SK-N-SH (cell line): ENCODE measurements around the gene WSCD1. TPM values are rescaled to one million over a fixed set of nuclear protein-coding genes. Genes with fewer than 3 reads are reported as not detected.

Source experiments
- CTCF ChIA-PET: fragments of 300-600, 350-600 bp; formaldehyde crosslinking; extraction: SDS; loops from one replicate; lab custom pipeline; 2021; lab: Yijun Ruan, JAX
- POLR2A ChIA-PET: fragments of 350-600 bp; sonication (Branson Sonifier 250); formaldehyde crosslinking; extraction: SDS; loops from one replicate; lab custom pipeline; 2020; ENCODE audit warnings: antibody characterized with exemption, inconsistent platforms; lab: Yijun Ruan, JAX
- DNase-seq: peaks from one replicate; pipeline ENCODE4 v3.0.0; 2012
- H2AFZ ChIP-seq: fragments of 200-600 bp; sonication (generic); 2 replicates; pipeline ENCODE4 v1.8.1; 2016; ENCODE audit warnings: antibody characterized with exemption, mild to moderate bottlenecking, low read depth
- H3F3A ChIP-seq: fragments of 200-600 bp; sonication (generic); replicated peaks from 2 replicates; pipeline ENCODE3; 2016; ENCODE audit warnings: antibody characterized with exemption, mild to moderate bottlenecking; ENCODE audit not compliant: insufficient read depth
- H3K27ac ChIP-seq, 2 experiments: fragments of 200-500 bp in 1 of 2; fragments of 200-600 bp in 1 of 2; sonication (Bioruptor generic) in 1 of 2; sonication (generic), shearing (Covaris generic) in 1 of 2; 2 replicates each; pipeline versions ENCODE4 v1.5.1 to v1.6.1; 2014 to 2016; ENCODE audit warnings: low read depth in 2 of 2, inconsistent platforms in 1 of 2, low read length in 1 of 2, mild to moderate bottlenecking in 1 of 2, mixed read lengths in 1 of 2
- H3K27me3 ChIP-seq: fragments of 200-600 bp; sonication (generic), shearing (Covaris generic); 2 replicates; pipeline ENCODE4 v1.6.1; 2016; ENCODE audit warnings: mixed run types; ENCODE audit not compliant: insufficient read depth
- H3K36me3 ChIP-seq, 2 experiments: fragments of 200-500 bp in 1 of 2; fragments of 200-600 bp in 1 of 2; sonication (Bioruptor generic) in 1 of 2; sonication (generic) in 1 of 2; replicated peaks in 1 of 2; 2 replicates each; pipeline versions ENCODE3 to v1.5.1; 2014 to 2016; ENCODE audit warnings: low read length in 1 of 2, mild to moderate bottlenecking in 1 of 2; ENCODE audit not compliant: insufficient read depth in 2 of 2, control insufficient read depth in 1 of 2
- H3K4me1 ChIP-seq, 2 experiments: fragments of 200-500 bp in 1 of 2; fragments of 200-600 bp in 1 of 2; sonication (Bioruptor generic) in 1 of 2; sonication (generic), shearing (Covaris generic) in 1 of 2; 2 replicates each; pipeline versions ENCODE4 v1.5.1 to v1.6.1; 2014 to 2016; ENCODE audit warnings: low read depth in 1 of 2, low read length in 1 of 2, mixed run types in 1 of 2; ENCODE audit not compliant: insufficient read depth in 2 of 2, control insufficient read depth in 1 of 2
- H3K4me2 ChIP-seq: fragments of 200-600 bp; sonication (generic), shearing (Covaris generic); 2 replicates; pipeline ENCODE4 v1.6.1; 2017; ENCODE audit warnings: mixed run types
- H3K4me3 ChIP-seq, 2 experiments: fragments of 200-500 bp in 1 of 2; fragments of 200-600 bp in 1 of 2; sonication (Bioruptor generic) in 1 of 2; sonication (generic), shearing (Covaris generic) in 1 of 2; 2 replicates each; pipeline versions ENCODE4 v1.5.1 to v1.8.1; 2014 to 2016; ENCODE audit warnings: low read depth in 2 of 2, inconsistent platforms in 1 of 2, low read length in 1 of 2, mild to moderate bottlenecking in 1 of 2, mixed read lengths in 1 of 2, moderate library complexity in 1 of 2
- H3K79me2 ChIP-seq: fragments of 200-600 bp; sonication (generic); 2 replicates; pipeline ENCODE4 v1.8.1; 2017; ENCODE audit warnings: mild to moderate bottlenecking; ENCODE audit not compliant: insufficient read depth
- H3K9ac ChIP-seq: fragments of 200-600 bp; sonication (generic); 2 replicates; pipeline ENCODE4 v1.6.1; 2017; ENCODE audit warnings: mixed run types
- H3K9me2 ChIP-seq: fragments of 200-600 bp; sonication (generic); 2 replicates; pipeline ENCODE4 v1.6.1; 2017; ENCODE audit warnings: mixed run types
- H3K9me3 ChIP-seq: fragments of 200-600 bp; sonication (generic); 2 replicates; pipeline ENCODE4 v1.6.1; 2017; ENCODE audit warnings: mixed run types, mild to moderate bottlenecking, moderate library complexity
- H4K20me1 ChIP-seq: fragments of 200-600 bp; sonication (generic); 2 replicates; pipeline ENCODE4 v1.6.1; 2017; ENCODE audit warnings: mild to moderate bottlenecking, mixed run types; ENCODE audit not compliant: insufficient read depth
- CHD2 ChIP-seq: fragments of 150-350 bp; IDR thresholded peaks from 2 replicates; pipeline ENCODE4 v1.6.1; 2018; ENCODE audit warnings: low read length; ENCODE audit not compliant: partially characterized antibody
- EP300 ChIP-seq, 2 experiments: IDR thresholded peaks; 2 replicates each; pipeline versions ENCODE4 v1.4.0 to v1.6.1; 2012; ENCODE audit warnings: borderline replicate concordance in 1 of 2, low read depth in 1 of 2, low read length in 1 of 2
- FOXJ3 ChIP-seq: sonication (generic); formaldehyde crosslinking; IDR thresholded peaks from 2 replicates; pipeline ENCODE4 v1.5.1; 2020; ENCODE audit warnings: mild to moderate bottlenecking, missing genetic modification reagents
- GABPA ChIP-seq: IDR thresholded peaks from 2 replicates; pipeline ENCODE4 v1.4.0; 2012; ENCODE audit warnings: low read depth, mild to moderate bottlenecking
- GATA2 ChIP-seq: sonication (generic); formaldehyde crosslinking; IDR thresholded peaks from 2 replicates; pipeline ENCODE4 v1.5.0; 2020; ENCODE audit warnings: mild to moderate bottlenecking, missing genetic modification reagents
- MAX ChIP-seq: IDR thresholded peaks from 2 replicates; pipeline ENCODE4 v1.4.0; 2012; ENCODE audit warnings: low read depth
- MEF2A ChIP-seq: IDR thresholded peaks from 2 replicates; pipeline ENCODE4 v1.4.0; 2012; ENCODE audit warnings: low read depth, borderline replicate concordance
- NFIC ChIP-seq: IDR thresholded peaks from 2 replicates; pipeline ENCODE4 v1.4.0; 2012; ENCODE audit warnings: borderline replicate concordance
- NRF1 ChIP-seq: IDR thresholded peaks from 2 replicates; pipeline ENCODE4 v1.6.1; 2012; ENCODE audit warnings: low read depth, mild to moderate bottlenecking, low read length
- RCOR1 ChIP-seq: fragments of 150-350 bp; IDR thresholded peaks from 2 replicates; pipeline ENCODE4 v1.6.1; 2017; ENCODE audit warnings: antibody characterized with exemption, low read length
- RXRA ChIP-seq: IDR thresholded peaks from 2 replicates; pipeline ENCODE4 v1.4.0; 2012; ENCODE audit warnings: low read depth, mild to moderate bottlenecking, borderline replicate concordance
- TEAD4 ChIP-seq: IDR thresholded peaks from 2 replicates; pipeline ENCODE4 v1.4.0; 2012; ENCODE audit warnings: mild to moderate bottlenecking, borderline replicate concordance; ENCODE audit not compliant: insufficient read depth
- WGBS: methylation state at CpG from one replicate; pipeline ENCODE4 v1.1.6; 2017; ENCODE audit warnings: low lambda C conversion rate; 5-methylcytosine and 5-hydroxymethylcytosine counted together
- polyA plus RNA-seq, 3 experiments: library from polyadenylated mRNA; depleted of rRNA; stranded (reverse); fragments of >200 nt; gene quantifications; 2 replicates each; pipeline ENCODE4 v1.2.3, GENCODE V29; 2012
- TF ChIP-seq, protein P1 (sequence below): fragments of 200-600 bp; sonication (generic); IDR thresholded peaks from 2 replicates; pipeline ENCODE4 v1.6.1; 2017; ENCODE audit warnings: antibody characterized with exemption, mild to moderate bottlenecking, moderate library complexity

WSCD1 gene
- polyA plus RNA-seq, 1 of the 3 experiments (the other 2 are of a cell fraction), result 0.03 TPM

GRCh38 chr17:6064868-6065267 is 5.3 kb upstream of the WSCD1 start:
- H3K9me3 ChIP-seq, result no peaks in the 10 kb centered on the region
- H3K36me3 ChIP-seq, result no peaks in the 10 kb centered on the region
- CTCF ChIA-PET, result no interaction called here
- no peaks in the 10 kb centered on the region for H3K79me2 ChIP-seq
- H3K27me3 ChIP-seq, result peaks cover 50% of the 10 kb centered on the region
- H3K27ac ChIP-seq, result no peak overlapping the region
- H4K20me1 ChIP-seq, result no peaks in the 10 kb centered on the region
- no peak overlapping the region for H3K4me2 ChIP-seq
- 0% methylated on average over 6 of the region's 6 CpGs for WGBS
- H2AFZ ChIP-seq, result no peak overlapping the region
- no peak for DNase-seq
- no peak overlapping the region for H3K9ac ChIP-seq
- H3F3A ChIP-seq, result no peaks in the 10 kb centered on the region
- POLR2A ChIA-PET, result no interaction called here
- no peaks in the 10 kb centered on the region for H3K9me2 ChIP-seq
- no peak for TF ChIP-seq NRF1
- TF ChIP-seq, protein P1, sequence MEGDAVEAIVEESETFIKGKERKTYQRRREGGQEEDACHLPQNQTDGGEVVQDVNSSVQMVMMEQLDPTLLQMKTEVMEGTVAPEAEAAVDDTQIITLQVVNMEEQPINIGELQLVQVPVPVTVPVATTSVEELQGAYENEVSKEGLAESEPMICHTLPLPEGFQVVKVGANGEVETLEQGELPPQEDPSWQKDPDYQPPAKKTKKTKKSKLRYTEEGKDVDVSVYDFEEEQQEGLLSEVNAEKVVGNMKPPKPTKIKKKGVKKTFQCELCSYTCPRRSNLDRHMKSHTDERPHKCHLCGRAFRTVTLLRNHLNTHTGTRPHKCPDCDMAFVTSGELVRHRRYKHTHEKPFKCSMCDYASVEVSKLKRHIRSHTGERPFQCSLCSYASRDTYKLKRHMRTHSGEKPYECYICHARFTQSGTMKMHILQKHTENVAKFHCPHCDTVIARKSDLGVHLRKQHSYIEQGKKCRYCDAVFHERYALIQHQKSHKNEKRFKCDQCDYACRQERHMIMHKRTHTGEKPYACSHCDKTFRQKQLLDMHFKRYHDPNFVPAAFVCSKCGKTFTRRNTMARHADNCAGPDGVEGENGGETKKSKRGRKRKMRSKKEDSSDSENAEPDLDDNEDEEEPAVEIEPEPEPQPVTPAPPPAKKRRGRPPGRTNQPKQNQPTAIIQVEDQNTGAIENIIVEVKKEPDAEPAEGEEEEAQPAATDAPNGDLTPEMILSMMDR, result no peak
- TF ChIP-seq GATA2 (CRISPR knock-in tag), result no peak
- H3K4me3 ChIP-seq, result no peak overlapping the region
- peaks cover 0 to 2% of the 10 kb centered on the region in 2 experiments; a peak in 1 of 4 replicates for H3K4me1 ChIP-seq

DNA sequence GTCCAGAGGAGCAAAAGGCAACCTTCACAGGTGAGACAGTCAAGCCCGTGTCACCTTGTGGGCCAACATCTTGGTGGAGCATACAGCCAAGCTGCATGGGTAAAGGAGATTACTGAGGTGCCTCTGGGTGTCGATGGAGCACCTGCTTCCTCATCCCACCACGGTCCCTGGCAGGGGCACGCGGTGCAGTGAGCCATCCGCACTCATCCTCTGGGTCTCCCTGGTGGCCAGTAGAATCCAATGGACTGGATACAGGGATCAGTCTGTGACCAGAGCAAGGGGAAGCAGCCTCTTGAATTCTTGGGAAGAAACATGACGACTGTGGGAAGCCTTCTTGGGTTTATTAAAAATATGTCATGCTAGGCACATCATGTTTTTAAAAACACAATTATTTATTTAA is 4.8 kb upstream of the WSCD1 start:
- Histone ChIP-seq H3K9me2 (no peaks in the 10 kb centered on the region), H3K4me1 (peaks cover 0 to 2% of the 10 kb centered on the region in 2 experiments; a peak in 1 of 4 replicates), H3F3A (no peaks in the 10 kb centered on the region), H3K9ac (no peak overlapping the region), H4K20me1 (no peaks in the 10 kb centered on the region), H3K27me3 (peaks cover 51% of the 10 kb centered on the region), H3K36me3 (no peaks in the 10 kb centered on the region), H3K4me3 (no peak overlapping the region), H2AFZ (no peak overlapping the region), H3K9me3 (no peaks in the 10 kb centered on the region), H3K79me2 (no peaks in the 10 kb centered on the region), H3K4me2 (no peak overlapping the region), H3K27ac (no peak overlapping the region)
- POLR2A ChIA-PET, result no interaction called here
- CTCF ChIA-PET, result no interaction called here
- no peak for DNase-seq
- TF ChIP-seq, protein P1, result no peak
- no peak for TF ChIP-seq RXRA
- TF ChIP-seq MEF2A, result no peak
- TF ChIP-seq NFIC, result no peak
- no peak for TF ChIP-seq EP300 (IDR thresholded peaks at IDR 0.05; ENCODE audit: borderline replicate concordance in 1 of 2, low read depth in 1 of 2, low read length in 1 of 2)
- no peak for TF ChIP-seq RCOR1
- no peak for TF ChIP-seq FOXJ3 (CRISPR knock-in tag)
- no peak for TF ChIP-seq MAX
- TF ChIP-seq CHD2, result no peak
- TF ChIP-seq TEAD4, result no peak
- no peak for TF ChIP-seq GABPA
- 19% methylated on average over 7 of the region's 7 CpGs for WGBS
